ENCODE measurements around the gene CDV3.

GRCh38 chr3:133538154-133538553 is 35.3 kb upstream of the CDV3 start:
- TF ChIP-seq CTCF (optimal IDR thresholded peaks at IDR 0.05 in 1 of 3, IDR thresholded peaks at IDR 0.05 in 1 of 3, conservative IDR thresholded peaks at IDR 0.05 in 1 of 3; ENCODE audit: extremely low read depth in 1 of 3, insufficient read depth in 2 of 3, low read length in 3 of 3) (no peak), EZH2 (IDR thresholded peaks at IDR 0.05; ENCODE audit: low read length) (no peak)

Measured in keratinocyte (primary cell).